Karpas-422 (cell line): ENCODE measurements around the gene FDX2. TPM values are rescaled to one million over a fixed set of nuclear protein-coding genes. Genes with fewer than 3 reads are reported as not detected.
"Not testable (repeated sequence)": the region's sequence is repeated elsewhere in the genome, so short reads cannot be mapped to it uniquely, and the experiment has no call there.

ENCODE experiments used
- DNase-seq: peaks from one replicate; pipeline ENCODE4 v3.0.0-alpha.2; 2015
- H2AFZ ChIP-seq: fragments of 200-600 bp; sonication (generic); 2 replicates; pipeline ENCODE4 v1.6.1; 2014; ENCODE audit warnings: antibody characterized with exemption, low read length, mixed read lengths
- H3K27ac ChIP-seq: fragments of 200-600 bp; sonication (generic); 2 replicates; pipeline ENCODE4 v1.5.1; 2014; ENCODE audit warnings: mild to moderate bottlenecking, low read length, moderate library complexity
- H3K27me3 ChIP-seq: fragments of 200-600 bp; sonication (generic); 2 replicates; pipeline ENCODE4 v1.6.1; 2014; ENCODE audit warnings: low read length, mixed read lengths
- H3K36me3 ChIP-seq: fragments of 200-600 bp; sonication (generic); 2 replicates; pipeline ENCODE4 v1.6.1; 2014; ENCODE audit warnings: low read length, mixed read lengths; ENCODE audit not compliant: insufficient read depth
- H3K4me1 ChIP-seq: fragments of 200-600 bp; sonication (generic); 2 replicates; pipeline ENCODE4 v1.6.1; 2014; ENCODE audit warnings: mild to moderate bottlenecking, low read length, mixed read lengths
- H3K4me2 ChIP-seq: fragments of 200-600 bp; sonication (generic); 2 replicates; pipeline ENCODE4 v1.6.1; 2014; ENCODE audit warnings: low read length, low read depth, mild to moderate bottlenecking; ENCODE audit not compliant: poor library complexity, severe bottlenecking
- H3K4me3 ChIP-seq: fragments of 200-600 bp; sonication (generic); 2 replicates; pipeline ENCODE4 v1.5.1; 2014; ENCODE audit warnings: mild to moderate bottlenecking, antibody characterized with exemption, low read length, mixed read lengths
- H3K79me2 ChIP-seq: fragments of 200-600 bp; sonication (generic); 2 replicates; pipeline ENCODE4 v1.6.1; 2014; ENCODE audit warnings: mild to moderate bottlenecking, low read length, mixed read lengths
- H3K9ac ChIP-seq: fragments of 200-600 bp; sonication (generic); 2 replicates; pipeline ENCODE4 v1.6.0; 2014; ENCODE audit warnings: low read length
- H3K9me2 ChIP-seq: fragments of 200-600 bp; sonication (generic), shearing (Covaris generic); replicated peaks from 2 replicates; pipeline ENCODE4 v1.6.0; 2014; ENCODE audit warnings: mild to moderate bottlenecking, low read length, moderate library complexity; ENCODE audit not compliant: insufficient read depth
- H3K9me3 ChIP-seq: fragments of 300-700, 200-600 bp; sonication (generic); 2 replicates; pipeline ENCODE4 v1.6.1; 2014; ENCODE audit warnings: low read length, mixed read lengths
- H4K20me1 ChIP-seq: fragments of 200-600 bp; sonication (generic); 2 replicates; pipeline ENCODE4 v1.6.1; 2014; ENCODE audit warnings: mild to moderate bottlenecking, antibody characterized with exemption, low read length, low read depth; ENCODE audit not compliant: insufficient read depth
- total RNA-seq: library from RNA; depleted of rRNA; stranded (reverse); fragments of >200 nt; shearing (Covaris generic); gene quantifications from 2 replicates; pipeline ENCODE4 v1.2.3, GENCODE V29; 2014; ENCODE audit warnings: low replicate concordance

FDX2 gene
- total RNA-seq, 1 experiment from 2014 or later, result 11.9 TPM

GRCh38 chr19:10352764-10353671 is 37.2 kb upstream of the FDX2 start:
- Histone ChIP-seq H4K20me1 (no peaks in the 10 kb centered on the region), H3K9me2 (no peaks in the 10 kb centered on the region), H3K27ac (no peak overlapping the region), H3K9me3 (no peaks in the 10 kb centered on the region), H3K4me2 (no peak overlapping the region), H3K4me1 (no peaks in the 10 kb centered on the region), H3K4me3 (no peak overlapping the region), H3K9ac (no peak overlapping the region), H2AFZ (no peak overlapping the region), H3K27me3 (no peaks in the 10 kb centered on the region), H3K79me2 (no peaks in the 10 kb centered on the region), H3K36me3 (peaks cover 21% of the 10 kb centered on the region)
- no peak for DNase-seq

- no peak for DNase-seq
- Histone ChIP-seq H3K36me3 (no peaks in the 10 kb centered on the region), H3K4me1 (no peaks in the 10 kb centered on the region), H3K4me2 (no peak overlapping the region), H3K9me2 (no peaks in the 10 kb centered on the region), H3K9ac (no peak overlapping the region), H2AFZ (no peak overlapping the region), H3K79me2 (no peaks in the 10 kb centered on the region), H3K4me3 (no peak overlapping the region), H3K9me3 (no peaks in the 10 kb centered on the region), H3K27me3 (no peaks in the 10 kb centered on the region), H4K20me1 (no peaks in the 10 kb centered on the region), H3K27ac (no peak overlapping the region)
Measured at GRCh38 chr19:10346509-10346908, 30.7 kb upstream of the FDX2 start.

GRCh38 chr19:10344780-10345179 is 29.0 kb upstream of the FDX2 start:
- H3K27me3 ChIP-seq, result no peaks in the 10 kb centered on the region
- no peaks in the 10 kb centered on the region for H4K20me1 ChIP-seq
- no peaks in the 10 kb centered on the region for H3K9me3 ChIP-seq
- H3K9me2 ChIP-seq, result no peaks in the 10 kb centered on the region
- no peak overlapping the region for H2AFZ ChIP-seq
- H3K27ac ChIP-seq, result no peak overlapping the region
- H3K4me1 ChIP-seq, result peaks cover 3% of the 10 kb centered on the region
- no peak for DNase-seq
- H3K4me3 ChIP-seq, result no peak overlapping the region
- no peak overlapping the region for H3K4me2 ChIP-seq
- no peak overlapping the region for H3K9ac ChIP-seq
- no peaks in the 10 kb centered on the region for H3K79me2 ChIP-seq
- H3K36me3 ChIP-seq, result no peaks in the 10 kb centered on the region

GRCh38 chr19:10343495-10343894 is 27.7 kb upstream of the FDX2 start:
- no peaks in the 10 kb centered on the region for H3K36me3 ChIP-seq
- no peak for DNase-seq
- no peaks in the 10 kb centered on the region for H4K20me1 ChIP-seq
- no peak overlapping the region for H3K27ac ChIP-seq
- H3K27me3 ChIP-seq, result no peaks in the 10 kb centered on the region
- peaks cover 14% of the 10 kb centered on the region for H3K4me1 ChIP-seq
- H3K9ac ChIP-seq, result no peak overlapping the region
- no peak overlapping the region for H2AFZ ChIP-seq
- no peaks in the 10 kb centered on the region for H3K9me3 ChIP-seq
- no peak overlapping the region for H3K4me3 ChIP-seq
- peaks cover 8% of the 10 kb centered on the region for H3K79me2 ChIP-seq
- no peaks in the 10 kb centered on the region for H3K9me2 ChIP-seq
- no peak overlapping the region for H3K4me2 ChIP-seq

- Histone ChIP-seq H3K9ac (peak overlapping the region; percentile 86), H2AFZ (peak overlapping the region; percentile 95), H3K36me3 (no peaks in the 10 kb centered on the region), H3K27me3 (no peaks in the 10 kb centered on the region), H3K4me2 (peak overlapping the region; percentile 91), H3K79me2 (peaks cover 11% of the 10 kb centered on the region), H3K27ac (peak overlapping the region; percentile 57), H3K4me3 (peak overlapping the region; percentile 89), H3K4me1 (peaks cover 28% of the 10 kb centered on the region), H3K9me3 (no peaks in the 10 kb centered on the region), H3K9me2 (no peaks in the 10 kb centered on the region), H4K20me1 (no peaks in the 10 kb centered on the region)
- no peak for DNase-seq
Measured at GRCh38 chr19:10339977-10340376, 24.2 kb upstream of the FDX2 start.

- peak within 1 kb of the TSS; percentile 89 for H3K4me3 ChIP-seq
- H3K9me3 ChIP-seq, result no peaks in the 10 kb centered on the region
- no peaks in the 10 kb centered on the region for H3K9me2 ChIP-seq
- peak; percentile 87 for DNase-seq
- H3K79me2 ChIP-seq, result peaks cover 13% of the 10 kb centered on the region
- peak within 1 kb of the TSS; percentile 57 for H3K27ac ChIP-seq
- no peaks in the 10 kb centered on the region for H4K20me1 ChIP-seq
- peak within 1 kb of the TSS; percentile 91 for H3K4me2 ChIP-seq
- peak within 1 kb of the TSS; percentile 86 for H3K9ac ChIP-seq
- H3K27me3 ChIP-seq, result no peaks in the 10 kb centered on the region
- H3K4me1 ChIP-seq, result peaks cover 33% of the 10 kb centered on the region
- peak within 1 kb of the TSS; percentile 95 for H2AFZ ChIP-seq
- no peaks in the 10 kb centered on the region for H3K36me3 ChIP-seq
Measured at GRCh38 chr19:10339380-10339960, 23.7 kb upstream of the FDX2 start, which contains the start of gene ICAM3. Gene ICAM3, minus strand, starts transcription at chr19:10339624. Its CDS starts 10 bp downstream, at chr19:10339614.

- Histone ChIP-seq H3K79me2 (peaks cover 19% of the 10 kb centered on the region), H3K4me2 (peak overlapping the region; percentile 91), H3K27ac (peak overlapping the region; percentile 57; the same call in 1 of the 2 replicates), H3K4me3 (peak overlapping the region; percentile 89), H3K9me2 (no peaks in the 10 kb centered on the region), H3K9me3 (no peaks in the 10 kb centered on the region), H3K27me3 (no peaks in the 10 kb centered on the region), H3K36me3 (no peaks in the 10 kb centered on the region), H3K4me1 (peaks cover 38% of the 10 kb centered on the region), H3K9ac (peak overlapping the region; percentile 86), H4K20me1 (no peaks in the 10 kb centered on the region), H2AFZ (peak overlapping the region; percentile 95)
- no peak for DNase-seq
Measured at GRCh38 chr19:10338940-10339339, 23.1 kb upstream of the FDX2 start.

GRCh38 chr19:10336725-10337124 is 20.9 kb upstream of the FDX2 start:
- DNase-seq, H2AFZ ChIP-seq, H3K9ac ChIP-seq, H4K20me1 ChIP-seq, H3K9me2 ChIP-seq, H3K27me3 ChIP-seq, H3K36me3 ChIP-seq, H3K4me3 ChIP-seq, H3K27ac ChIP-seq, H3K9me3 ChIP-seq, H3K4me2 ChIP-seq: not testable (repeated sequence)
- peaks cover 50% of the 10 kb centered on the region for H3K4me1 ChIP-seq
- peaks cover 34% of the 10 kb centered on the region for H3K79me2 ChIP-seq
